HEK293 (cell line): ENCODE data around the gene SNTG2.

Experiments
- CTCF ChIP-seq: fragments of 450-650 bp; formaldehyde crosslinking; IDR thresholded peaks from 2 replicates; pipeline ENCODE4 v1.5.1; 2016; ENCODE audit warnings: missing biosample characterization, missing genetic modification characterization
- KLF17 ChIP-seq: fragments of 450-650 bp; formaldehyde crosslinking; IDR thresholded peaks from 2 replicates; pipeline ENCODE4 v1.5.1; 2016; ENCODE audit warnings: missing biosample characterization, missing genetic modification characterization
- KLF9 ChIP-seq: fragments of 450-650 bp; formaldehyde crosslinking; IDR thresholded peaks from 2 replicates; pipeline ENCODE4 v1.5.1; 2016; ENCODE audit warnings: missing biosample characterization, missing genetic modification characterization, low read depth
- SETDB1 ChIP-seq: IDR thresholded peaks from one replicate; pipeline ENCODE4 v1.6.1; 2017; ENCODE audit warnings: mild to moderate bottlenecking, low read length, moderate library complexity, mixed read lengths; ENCODE audit not compliant: insufficient read length
- SP7 ChIP-seq: fragments of 450-650 bp; formaldehyde crosslinking; IDR thresholded peaks from 2 replicates; pipeline ENCODE4 v1.5.1; 2016; ENCODE audit warnings: missing biosample characterization, missing genetic modification characterization
- ZBTB17 ChIP-seq: fragments of 450-650 bp; formaldehyde crosslinking; IDR thresholded peaks from 2 replicates; pipeline ENCODE4 v1.5.1; 2016; ENCODE audit warnings: missing biosample characterization, missing genetic modification characterization
- ZNF121 ChIP-seq: fragments of 450-650 bp; formaldehyde crosslinking; IDR thresholded peaks from 2 replicates; pipeline ENCODE4 v1.5.1; 2016; ENCODE audit warnings: missing biosample characterization, missing genetic modification characterization
- ZNF274 ChIP-seq, 2 experiments: fragments of 200-500 bp in 1 of 2; fragments of 450-650 bp in 1 of 2; sonication (Bioruptor generic) in 1 of 2; formaldehyde crosslinking in 1 of 2; IDR thresholded peaks; 2 replicates each; pipeline versions ENCODE4 v1.5.1 to v1.6.1; 2014 to 2016; ENCODE audit warnings: borderline replicate concordance in 1 of 2, inconsistent platforms in 1 of 2, low read length in 1 of 2, missing biosample characterization in 1 of 2, missing genetic modification characterization in 1 of 2
- ZSCAN5A ChIP-seq: fragments of 450-650 bp; formaldehyde crosslinking; IDR thresholded peaks from 2 replicates; pipeline ENCODE4 v1.5.1; 2016; ENCODE audit warnings: missing biosample characterization, missing genetic modification characterization
- ZXDB ChIP-seq: fragments of 450-650 bp; formaldehyde crosslinking; IDR thresholded peaks from 2 replicates; pipeline ENCODE4 v1.5.1; 2016; ENCODE audit warnings: missing biosample characterization, missing genetic modification characterization
- TF ChIP-seq, protein P1 (sequence below): fragments of 450-650 bp; formaldehyde crosslinking; IDR thresholded peaks from 2 replicates; pipeline ENCODE4 v1.5.1; 2017; ENCODE audit warnings: missing biosample characterization, missing genetic modification characterization
- TF ChIP-seq, protein P2 (sequence below): fragments of 450-650 bp; formaldehyde crosslinking; IDR thresholded peaks from 2 replicates; pipeline ENCODE4 v1.5.0; 2017; ENCODE audit warnings: missing biosample characterization, missing genetic modification characterization, borderline replicate concordance

DNA sequence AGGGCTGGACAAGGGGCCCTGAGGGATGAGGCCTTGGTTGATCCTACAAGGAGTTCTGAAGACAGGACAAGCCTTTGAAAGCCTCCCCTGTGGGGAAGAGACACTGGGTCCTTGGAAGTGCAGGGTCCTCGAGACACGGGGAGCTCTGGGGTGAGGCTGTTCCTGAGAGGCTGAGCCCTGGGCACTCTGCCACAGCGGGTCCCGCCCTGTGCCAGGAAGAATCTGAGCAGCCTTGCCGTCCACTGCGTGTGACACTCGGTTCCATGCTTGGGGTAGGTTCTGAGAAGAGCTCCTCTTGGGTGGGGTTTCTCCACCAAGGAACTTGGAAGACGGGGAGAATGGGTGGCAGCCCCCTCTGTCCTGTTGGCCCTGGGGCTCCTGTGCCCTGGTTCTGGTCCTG lies 13.9 kb downstream of the SNTG2 start:
- TF ChIP-seq CTCF (tag by site-specific recombination) (no peak), ZBTB17 (tag by site-specific recombination) (no peak), SP7 (no peak), KLF9 (no peak), ZNF274 (IDR thresholded peaks at IDR 0.05; ENCODE audit: low read length) (no peak), ZNF274 (tag by site-specific recombination; IDR thresholded peaks at IDR 0.05; ENCODE audit: borderline replicate concordance) (no peak), KLF17 (tag by site-specific recombination) (no peak), ZSCAN5A (tag by site-specific recombination) (no peak), ZNF121 (tag by site-specific recombination) (no peak), SETDB1 (no peak), ZXDB (no peak)
- TF ChIP-seq, protein P1, sequence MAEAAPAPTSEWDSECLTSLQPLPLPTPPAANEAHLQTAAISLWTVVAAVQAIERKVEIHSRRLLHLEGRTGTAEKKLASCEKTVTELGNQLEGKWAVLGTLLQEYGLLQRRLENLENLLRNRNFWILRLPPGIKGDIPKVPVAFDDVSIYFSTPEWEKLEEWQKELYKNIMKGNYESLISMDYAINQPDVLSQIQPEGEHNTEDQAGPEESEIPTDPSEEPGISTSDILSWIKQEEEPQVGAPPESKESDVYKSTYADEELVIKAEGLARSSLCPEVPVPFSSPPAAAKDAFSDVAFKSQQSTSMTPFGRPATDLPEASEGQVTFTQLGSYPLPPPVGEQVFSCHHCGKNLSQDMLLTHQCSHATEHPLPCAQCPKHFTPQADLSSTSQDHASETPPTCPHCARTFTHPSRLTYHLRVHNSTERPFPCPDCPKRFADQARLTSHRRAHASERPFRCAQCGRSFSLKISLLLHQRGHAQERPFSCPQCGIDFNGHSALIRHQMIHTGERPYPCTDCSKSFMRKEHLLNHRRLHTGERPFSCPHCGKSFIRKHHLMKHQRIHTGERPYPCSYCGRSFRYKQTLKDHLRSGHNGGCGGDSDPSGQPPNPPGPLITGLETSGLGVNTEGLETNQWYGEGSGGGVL (tag by site-specific recombination), result no peak
- TF ChIP-seq, protein P2, sequence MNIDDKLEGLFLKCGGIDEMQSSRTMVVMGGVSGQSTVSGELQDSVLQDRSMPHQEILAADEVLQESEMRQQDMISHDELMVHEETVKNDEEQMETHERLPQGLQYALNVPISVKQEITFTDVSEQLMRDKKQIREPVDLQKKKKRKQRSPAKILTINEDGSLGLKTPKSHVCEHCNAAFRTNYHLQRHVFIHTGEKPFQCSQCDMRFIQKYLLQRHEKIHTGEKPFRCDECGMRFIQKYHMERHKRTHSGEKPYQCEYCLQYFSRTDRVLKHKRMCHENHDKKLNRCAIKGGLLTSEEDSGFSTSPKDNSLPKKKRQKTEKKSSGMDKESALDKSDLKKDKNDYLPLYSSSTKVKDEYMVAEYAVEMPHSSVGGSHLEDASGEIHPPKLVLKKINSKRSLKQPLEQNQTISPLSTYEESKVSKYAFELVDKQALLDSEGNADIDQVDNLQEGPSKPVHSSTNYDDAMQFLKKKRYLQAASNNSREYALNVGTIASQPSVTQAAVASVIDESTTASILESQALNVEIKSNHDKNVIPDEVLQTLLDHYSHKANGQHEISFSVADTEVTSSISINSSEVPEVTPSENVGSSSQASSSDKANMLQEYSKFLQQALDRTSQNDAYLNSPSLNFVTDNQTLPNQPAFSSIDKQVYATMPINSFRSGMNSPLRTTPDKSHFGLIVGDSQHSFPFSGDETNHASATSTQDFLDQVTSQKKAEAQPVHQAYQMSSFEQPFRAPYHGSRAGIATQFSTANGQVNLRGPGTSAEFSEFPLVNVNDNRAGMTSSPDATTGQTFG (tag by site-specific recombination), result no peak
